Activated CD4-positive, alpha-beta memory T cell treated with anti-CD3 and anti-CD28 coated beads for 36 hours (primary cell): ENCODE measurements around the gene LAMA2. TPM values are rescaled to one million over a fixed set of nuclear protein-coding genes. Genes with fewer than 3 reads are reported as not detected.

Experiments
- CTCF ChIA-PET: fragments of 350-600 bp; sonication (Branson Sonifier 250); formaldehyde crosslinking; loops from one replicate; lab custom pipeline; 2021; ENCODE audit warnings: antibody characterized with exemption, inconsistent platforms; lab: Charles Lee
- POLR2A ChIA-PET: fragments of 350-600 bp; sonication (Branson Sonifier 250); formaldehyde crosslinking; loops from one replicate; lab custom pipeline; 2021; ENCODE audit warnings: antibody characterized with exemption; lab: Charles Lee
- DNase-seq: peaks from one replicate; pipeline ENCODE4 v3.0.0-alpha.2; 2020
- H3K27ac Mint-ChIP-seq: one replicate; pipeline ENCODE4 v1.8.0; 2021; ENCODE audit warnings: mixed read lengths
- H3K27me3 Mint-ChIP-seq: one replicate; pipeline ENCODE4 v1.8.0; 2021; ENCODE audit warnings: mixed read lengths
- H3K36me3 Mint-ChIP-seq: one replicate; pipeline ENCODE4 v1.8.0; 2021; ENCODE audit warnings: mixed read lengths
- H3K4me1 Mint-ChIP-seq: one replicate; pipeline ENCODE4 v1.8.0; 2021; ENCODE audit warnings: low read depth, mixed read lengths
- H3K4me3 Mint-ChIP-seq: one replicate; pipeline ENCODE4 v1.8.0; 2021; ENCODE audit warnings: mild to moderate bottlenecking, mixed read lengths
- H3K9me3 Mint-ChIP-seq: one replicate; pipeline ENCODE4 v1.8.0; 2021; ENCODE audit warnings: mixed read lengths
- intact Hi-C: fragments of 100-400 bp; cut with micrococcal nuclease; formaldehyde crosslinking; loops from one replicate; pipeline ENCODE4 v1.15.1; 2023
- total RNA-seq, 2 experiments: library from RNA; stranded (reverse); gene quantifications; one replicate each; pipeline ENCODE4 v1.2.3, GENCODE V29; 2021

Gene LAMA2
- total RNA-seq, 2 experiments from 2014 or later = 0.15 to 0.48 TPM

DNA sequence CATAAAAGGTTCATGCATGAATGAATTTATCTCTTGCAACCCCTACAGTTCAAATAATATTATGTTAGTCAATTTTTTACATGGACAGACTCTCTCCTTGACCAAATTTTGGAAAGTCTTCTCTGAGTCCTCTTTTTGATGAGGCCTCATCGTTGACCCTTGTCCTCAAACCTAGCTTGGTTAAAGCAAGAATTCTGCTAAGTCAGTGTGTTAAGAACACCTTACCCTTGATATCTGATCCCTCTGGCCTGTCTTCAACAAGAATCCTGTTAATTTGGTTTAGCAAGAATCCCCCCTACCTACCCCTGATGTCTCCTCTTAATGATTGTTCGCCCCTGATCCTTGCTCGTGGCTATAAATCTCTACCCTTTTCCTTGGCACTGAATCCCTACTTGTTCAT, 301.4 kb downstream of the LAMA2 start:
- intact Hi-C loops = no loop called here
- POLR2A ChIA-PET = no interaction called here
- H3K36me3 Mint-ChIP-seq = no peaks in the 10 kb centered on the region
- no peaks in the 10 kb centered on the region for H3K27me3 Mint-ChIP-seq
- DNase-seq = no peak
- CTCF ChIA-PET = no interaction called here
- H3K4me1 Mint-ChIP-seq = no peaks in the 10 kb centered on the region
- no peaks in the 10 kb centered on the region for H3K9me3 Mint-ChIP-seq
- H3K4me3 Mint-ChIP-seq = no peak overlapping the region
- H3K27ac Mint-ChIP-seq = no peak overlapping the region

DNA sequence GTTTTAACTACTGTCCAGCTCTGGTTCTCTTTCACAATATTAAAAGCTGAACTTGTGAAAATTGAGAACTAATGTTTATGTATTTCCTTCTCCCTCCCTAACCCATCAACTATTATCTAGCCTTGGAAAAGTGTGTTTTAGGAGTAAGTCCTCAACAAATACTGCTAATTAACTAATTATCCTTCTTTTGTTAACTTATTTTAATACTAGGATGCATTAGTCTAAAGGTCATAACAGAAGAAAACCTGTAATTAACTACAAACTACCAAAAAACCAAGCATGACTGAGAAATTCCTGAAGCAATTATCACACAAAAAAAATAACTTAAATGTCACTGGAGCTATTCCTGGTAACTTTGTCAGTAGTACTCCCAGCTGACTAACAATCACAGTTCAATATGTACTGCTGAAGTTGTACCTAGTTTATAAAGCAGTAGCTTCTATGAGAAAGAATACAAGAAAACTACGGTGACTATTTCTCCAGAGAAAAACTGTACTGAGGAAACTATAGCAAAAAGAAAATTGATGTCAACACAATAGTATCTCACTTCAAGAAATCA, 301.9 kb downstream of the LAMA2 start:
- Mint-ChIP-seq H3K9me3 (no peaks in the 10 kb centered on the region), H3K27ac (no peak overlapping the region), H3K36me3 (no peaks in the 10 kb centered on the region), H3K4me3 (no peak overlapping the region), H3K4me1 (no peaks in the 10 kb centered on the region), H3K27me3 (no peaks in the 10 kb centered on the region)
- ChIA-PET CTCF (no interaction called here), POLR2A (no interaction called here)
- DNase-seq = no peak
- intact Hi-C loops = no loop called here

DNA sequence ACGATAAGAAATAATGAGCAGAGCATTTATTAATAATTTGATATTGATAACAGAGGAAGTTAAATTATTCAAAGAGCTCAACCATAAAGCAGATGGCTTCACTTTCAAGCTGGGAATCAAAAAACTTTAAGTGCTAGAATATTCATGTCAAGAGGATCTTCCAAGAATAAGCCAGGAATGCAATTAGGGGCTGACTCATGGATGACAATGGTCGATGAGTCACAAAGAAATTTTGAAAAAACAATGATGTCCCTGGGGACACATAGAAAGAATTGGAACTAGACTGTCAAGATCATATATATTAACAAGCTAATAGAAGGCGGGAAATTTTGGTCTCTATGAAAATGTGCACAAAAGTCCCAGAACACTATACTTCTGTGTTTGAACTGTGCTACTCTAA, 304.1 kb downstream of the LAMA2 start:
- ChIA-PET CTCF (no interaction called here), POLR2A (no interaction called here)
- H3K36me3 Mint-ChIP-seq = no peaks in the 10 kb centered on the region
- no peak overlapping the region for H3K27ac Mint-ChIP-seq
- H3K4me3 Mint-ChIP-seq = no peak overlapping the region
- intact Hi-C loops = no loop called here
- H3K4me1 Mint-ChIP-seq = no peaks in the 10 kb centered on the region
- H3K9me3 Mint-ChIP-seq = no peaks in the 10 kb centered on the region
- no peak for DNase-seq
- H3K27me3 Mint-ChIP-seq = no peaks in the 10 kb centered on the region

DNA sequence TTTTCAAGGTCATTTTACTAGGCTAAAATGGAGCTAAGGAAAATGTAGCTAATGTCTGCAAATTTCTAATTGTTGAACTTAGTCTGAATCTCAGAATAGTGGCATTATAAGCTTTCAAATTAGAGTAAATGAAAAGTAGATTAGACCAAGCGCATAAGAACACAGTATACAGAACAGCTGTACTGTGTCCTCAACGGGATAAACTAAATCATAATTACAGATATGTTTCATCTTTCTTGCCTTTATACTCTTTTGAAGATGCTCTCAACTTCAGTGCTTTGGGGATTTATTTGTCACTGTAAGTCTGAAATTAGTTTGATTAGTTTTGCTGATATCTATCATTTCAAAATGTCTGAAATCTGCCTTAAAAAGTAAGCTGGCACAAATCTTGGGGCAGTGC, 305.4 kb downstream of the LAMA2 start:
- no peaks in the 10 kb centered on the region for H3K36me3 Mint-ChIP-seq
- no peaks in the 10 kb centered on the region for H3K27me3 Mint-ChIP-seq

DNA sequence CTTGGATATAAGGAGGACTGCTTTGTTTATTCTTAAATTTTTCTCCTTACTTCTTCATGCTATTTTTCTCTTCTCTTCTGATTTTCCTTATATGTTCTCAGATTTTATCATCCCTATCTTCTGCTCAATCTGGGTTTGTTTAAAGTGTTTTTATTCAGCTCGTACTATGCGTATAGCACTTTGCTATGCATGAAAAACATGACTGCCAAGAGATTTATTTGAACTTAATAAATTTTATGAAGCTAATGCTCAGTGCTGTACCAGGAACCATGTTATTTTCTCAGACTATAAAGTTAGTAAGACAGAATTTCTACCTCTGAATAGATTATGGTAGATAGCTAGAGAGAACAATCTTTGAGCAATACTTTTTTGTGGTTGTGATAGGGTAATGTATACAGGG, 305.9 kb downstream of the LAMA2 start:
- Mint-ChIP-seq H3K9me3 (no peaks in the 10 kb centered on the region), H3K4me1 (no peaks in the 10 kb centered on the region), H3K36me3 (no peaks in the 10 kb centered on the region), H3K4me3 (no peak overlapping the region), H3K27me3 (no peaks in the 10 kb centered on the region), H3K27ac (no peak overlapping the region)
- no peak for DNase-seq
- intact Hi-C loops = no loop called here
- ChIA-PET POLR2A (no interaction called here), CTCF (no interaction called here)

More for the DNA sequence above, 305.4 kb downstream of the LAMA2 start:
- H3K4me1 Mint-ChIP-seq = no peaks in the 10 kb centered on the region
- POLR2A ChIA-PET = no interaction called here
- H3K9me3 Mint-ChIP-seq = no peaks in the 10 kb centered on the region
- intact Hi-C loops = no loop called here
- CTCF ChIA-PET = no interaction called here
- no peak overlapping the region for H3K27ac Mint-ChIP-seq
- no peak overlapping the region for H3K4me3 Mint-ChIP-seq
- no peak for DNase-seq

DNA sequence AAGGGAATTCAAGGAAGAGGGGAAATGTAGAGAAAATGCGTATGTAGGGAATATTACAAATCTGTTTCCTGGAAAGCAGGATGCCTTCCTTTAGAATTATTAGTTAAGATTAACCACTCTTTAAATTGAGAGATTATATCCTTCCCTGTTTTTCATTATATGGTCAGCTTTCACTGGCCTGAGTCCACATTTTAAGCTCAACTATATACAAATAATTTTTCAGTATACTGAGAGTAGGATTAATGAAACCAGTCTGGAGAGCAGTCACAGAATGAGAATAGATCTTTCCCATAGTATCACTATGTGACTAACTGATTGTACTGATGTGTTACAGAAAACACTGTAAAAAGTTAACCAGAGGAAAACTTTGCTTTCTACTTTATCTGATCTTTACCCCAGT, 306.3 kb downstream of the LAMA2 start:
- POLR2A ChIA-PET = no interaction called here
- Mint-ChIP-seq H3K4me3 (no peak overlapping the region), H3K36me3 (no peaks in the 10 kb centered on the region), H3K9me3 (no peaks in the 10 kb centered on the region), H3K27ac (no peak overlapping the region), H3K27me3 (no peaks in the 10 kb centered on the region), H3K4me1 (no peaks in the 10 kb centered on the region)
- CTCF ChIA-PET = no interaction called here
- intact Hi-C loops = no loop called here
- no peak for DNase-seq

DNA sequence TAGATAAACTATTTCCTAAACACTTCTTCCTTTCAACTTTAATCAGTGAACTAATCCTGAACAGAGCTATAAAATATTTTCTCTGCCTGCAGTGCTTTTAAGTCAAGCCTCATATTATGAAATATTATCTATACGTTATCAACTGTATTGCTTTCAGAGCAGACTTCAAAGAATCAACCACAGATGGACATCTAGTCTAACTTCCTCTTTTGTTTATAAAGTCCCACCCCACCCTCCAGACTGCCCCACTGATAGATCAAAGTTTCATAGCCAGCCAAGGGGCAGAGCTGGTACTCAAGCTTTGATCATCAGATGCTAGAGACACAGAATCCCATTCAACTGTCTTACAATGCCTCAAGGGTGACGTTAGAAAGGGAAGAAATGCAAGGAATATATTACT, 308.3 kb downstream of the LAMA2 start:
- ChIA-PET POLR2A (no interaction called here), CTCF (no interaction called here)
- Mint-ChIP-seq H3K36me3 (no peaks in the 10 kb centered on the region), H3K27ac (no peak overlapping the region), H3K4me3 (no peak overlapping the region), H3K9me3 (no peaks in the 10 kb centered on the region), H3K27me3 (no peaks in the 10 kb centered on the region), H3K4me1 (no peaks in the 10 kb centered on the region)
- intact Hi-C loops = no loop called here
- no peak for DNase-seq

DNA sequence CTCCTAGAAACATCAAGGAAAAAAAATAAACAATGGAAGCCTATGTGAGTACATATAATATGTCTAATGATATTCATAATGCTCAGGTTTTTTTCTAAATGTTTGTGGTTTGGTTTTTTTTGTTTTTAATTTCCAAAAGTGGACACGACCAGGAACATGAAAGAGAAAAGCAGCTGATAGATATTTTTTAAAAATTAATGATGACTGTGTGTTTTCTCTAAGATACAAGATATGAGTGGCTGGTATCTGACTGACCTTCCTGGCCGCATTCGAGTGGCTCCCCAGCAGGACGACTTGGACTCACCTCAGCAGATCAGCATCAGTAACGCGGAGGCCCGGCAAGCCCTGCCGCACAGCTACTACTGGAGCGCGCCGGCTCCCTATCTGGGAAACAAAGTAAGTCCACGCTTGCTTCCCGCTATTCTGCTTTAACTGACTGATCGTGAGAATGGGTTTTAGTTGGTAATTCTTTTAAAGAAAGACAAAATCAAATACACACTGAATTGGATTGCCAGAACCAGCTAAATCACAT, 309.6 kb downstream of the LAMA2 start:
- intact Hi-C loops = no loop called here
- no peaks in the 10 kb centered on the region for H3K9me3 Mint-ChIP-seq
- DNase-seq = no peak
- peaks cover 2% of the 10 kb centered on the region for H3K27me3 Mint-ChIP-seq
- H3K27ac Mint-ChIP-seq = no peak overlapping the region
- no peak overlapping the region for H3K4me3 Mint-ChIP-seq
- POLR2A ChIA-PET = no interaction called here
- CTCF ChIA-PET = no interaction called here
- H3K4me1 Mint-ChIP-seq = no peaks in the 10 kb centered on the region
- no peaks in the 10 kb centered on the region for H3K36me3 Mint-ChIP-seq

DNA sequence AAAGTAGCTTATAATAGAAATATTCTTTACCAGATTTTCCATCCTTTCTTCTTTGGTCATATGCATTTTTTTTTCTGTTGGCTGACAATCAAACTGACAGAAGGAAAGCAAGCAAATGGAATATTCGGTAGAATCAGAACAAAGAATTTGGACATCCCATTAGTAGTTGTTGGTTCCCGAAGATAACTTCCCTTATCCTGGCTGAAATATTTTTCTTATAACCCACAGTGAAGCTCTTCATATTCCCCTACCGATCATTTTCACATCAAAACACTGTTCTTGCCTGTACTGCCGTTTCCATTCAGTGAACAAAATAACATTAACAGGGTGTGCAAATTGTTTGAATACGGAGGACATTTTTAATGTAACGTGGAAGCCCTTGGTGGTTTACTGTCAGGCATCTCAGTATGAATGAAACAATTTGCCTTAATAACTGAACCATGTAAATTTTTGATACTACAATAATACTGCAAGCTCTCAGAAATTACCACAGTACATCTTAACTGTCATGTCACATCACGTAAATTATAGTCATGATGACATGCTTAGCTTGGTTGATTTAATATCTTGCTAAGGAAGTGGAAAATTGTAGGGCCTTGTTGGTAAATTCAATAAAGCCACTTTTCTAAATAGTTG, 311.5 kb downstream of the LAMA2 start:
- no peak overlapping the region for H3K4me3 Mint-ChIP-seq
- CTCF ChIA-PET = no interaction called here
- intact Hi-C loops = no loop called here

DNA sequence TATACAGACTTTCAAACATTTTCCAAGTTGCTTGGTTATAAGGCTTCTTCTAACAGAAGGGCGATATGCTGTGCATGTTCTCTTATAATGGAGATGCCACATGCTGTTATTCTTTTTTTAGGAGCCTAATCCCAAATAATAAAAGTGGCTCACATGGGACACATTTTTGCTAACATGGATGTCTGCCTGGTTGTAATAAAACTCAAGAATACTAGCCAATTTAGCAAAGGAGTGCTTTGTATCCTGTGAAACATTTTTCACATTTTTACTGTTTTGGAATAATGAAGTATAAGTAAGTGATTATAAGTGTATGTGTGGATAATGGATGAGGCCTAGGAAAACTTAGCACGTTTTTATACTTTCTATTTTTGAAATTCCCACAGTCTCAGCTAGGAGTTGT, 312.2 kb downstream of the LAMA2 start:
- ChIA-PET CTCF (interaction anchor here (1.8 kb wide), 1 partner anchor 175 kb away, joined by 5 read pairs; no protein-coding TSS in a partner anchor), POLR2A (no interaction called here)
- Mint-ChIP-seq H3K27ac (no peak overlapping the region), H3K9me3 (no peaks in the 10 kb centered on the region), H3K36me3 (no peaks in the 10 kb centered on the region), H3K4me3 (no peak overlapping the region), H3K4me1 (no peaks in the 10 kb centered on the region), H3K27me3 (peaks cover 3% of the 10 kb centered on the region)
- no peak for DNase-seq
- intact Hi-C loops = no loop called here

More for the DNA sequence above, 311.5 kb downstream of the LAMA2 start:
- Mint-ChIP-seq H3K9me3 (no peaks in the 10 kb centered on the region), H3K4me1 (no peaks in the 10 kb centered on the region), H3K36me3 (no peaks in the 10 kb centered on the region), H3K27ac (no peak overlapping the region), H3K27me3 (peaks cover 3% of the 10 kb centered on the region)
- DNase-seq = no peak
- POLR2A ChIA-PET = no interaction called here

DNA sequence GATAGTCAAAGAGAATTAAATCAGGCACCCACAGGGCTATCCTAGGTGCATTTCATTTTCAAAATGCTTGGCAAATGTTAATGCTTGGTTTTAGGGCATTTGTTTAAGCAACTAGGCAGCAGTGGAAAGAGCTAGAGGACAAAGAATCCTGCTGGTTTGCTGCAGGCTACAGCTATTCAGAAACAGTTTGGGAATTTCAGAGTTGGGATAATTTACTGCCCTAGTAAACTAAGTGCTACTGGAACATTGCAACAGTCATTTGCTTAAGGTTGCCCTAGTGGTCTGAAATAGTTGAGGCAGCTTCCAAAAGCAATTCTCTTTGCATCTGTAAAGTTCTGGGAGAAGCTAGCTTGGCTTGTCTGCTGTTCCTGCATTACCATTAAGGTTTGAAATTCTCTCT, 312.7 kb downstream of the LAMA2 start:
- H3K36me3 Mint-ChIP-seq = no peaks in the 10 kb centered on the region
- H3K9me3 Mint-ChIP-seq = no peaks in the 10 kb centered on the region
- intact Hi-C loops = no loop called here
- DNase-seq = no peak
- ChIA-PET POLR2A (no interaction called here), CTCF (interaction anchor here (1.8 kb wide), 1 partner anchor 175 kb away, joined by 5 read pairs; no protein-coding TSS in a partner anchor)
- no peaks in the 10 kb centered on the region for H3K4me1 Mint-ChIP-seq
- H3K27ac Mint-ChIP-seq = no peak overlapping the region
- no peak overlapping the region for H3K4me3 Mint-ChIP-seq
- H3K27me3 Mint-ChIP-seq = peaks cover 3% of the 10 kb centered on the region

DNA sequence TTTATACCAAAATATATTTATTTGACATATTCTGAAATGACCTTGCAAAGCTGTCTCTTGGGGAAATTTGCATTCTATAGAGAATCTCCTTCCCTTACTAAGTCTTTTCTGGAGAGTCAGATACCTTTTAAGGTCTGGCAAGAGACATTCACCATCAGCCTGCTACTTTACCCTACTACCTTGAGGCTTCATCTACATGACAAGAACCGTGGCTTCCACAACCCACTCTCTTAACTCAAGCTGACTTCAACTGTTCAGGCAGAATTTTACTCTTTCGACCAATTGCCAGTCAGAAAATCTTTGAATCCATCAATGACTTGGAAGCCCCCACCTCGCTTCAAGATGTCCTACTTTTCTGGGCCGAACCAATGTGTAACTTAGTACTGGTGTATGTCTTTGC, 314.2 kb downstream of the LAMA2 start:
- Mint-ChIP-seq H3K4me3 (no peak overlapping the region), H3K4me1 (no peaks in the 10 kb centered on the region), H3K9me3 (no peaks in the 10 kb centered on the region), H3K36me3 (no peaks in the 10 kb centered on the region), H3K27me3 (peaks cover 3% of the 10 kb centered on the region), H3K27ac (no peak overlapping the region)
- POLR2A ChIA-PET = no interaction called here
- CTCF ChIA-PET = no interaction called here
- intact Hi-C loops = no loop called here
- DNase-seq = no peak

DNA sequence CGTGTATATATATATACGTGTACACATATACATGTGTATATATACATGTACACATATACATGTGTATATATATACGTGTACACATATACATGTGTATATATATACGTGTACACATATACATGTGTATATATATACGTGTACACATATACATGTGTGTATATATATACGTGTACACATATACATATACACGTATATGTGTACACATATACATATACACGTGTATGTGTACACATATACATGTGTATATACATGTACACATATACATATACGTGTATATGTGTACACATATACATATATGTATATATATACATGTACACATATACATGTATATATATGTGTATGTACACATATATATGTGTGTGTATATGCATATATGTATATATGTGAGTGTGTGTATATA, 317.2 kb downstream of the LAMA2 start:
- ChIA-PET POLR2A (no interaction called here), CTCF (no interaction called here)
- Mint-ChIP-seq H3K9me3 (no peaks in the 10 kb centered on the region), H3K36me3 (no peaks in the 10 kb centered on the region), H3K27me3 (peaks cover 3% of the 10 kb centered on the region), H3K27ac (no peak overlapping the region), H3K4me1 (no peaks in the 10 kb centered on the region), H3K4me3 (no peak overlapping the region)
- no peak for DNase-seq
- intact Hi-C loops = no loop called here
